ENCODE data around the gene TMC2.

DNA sequence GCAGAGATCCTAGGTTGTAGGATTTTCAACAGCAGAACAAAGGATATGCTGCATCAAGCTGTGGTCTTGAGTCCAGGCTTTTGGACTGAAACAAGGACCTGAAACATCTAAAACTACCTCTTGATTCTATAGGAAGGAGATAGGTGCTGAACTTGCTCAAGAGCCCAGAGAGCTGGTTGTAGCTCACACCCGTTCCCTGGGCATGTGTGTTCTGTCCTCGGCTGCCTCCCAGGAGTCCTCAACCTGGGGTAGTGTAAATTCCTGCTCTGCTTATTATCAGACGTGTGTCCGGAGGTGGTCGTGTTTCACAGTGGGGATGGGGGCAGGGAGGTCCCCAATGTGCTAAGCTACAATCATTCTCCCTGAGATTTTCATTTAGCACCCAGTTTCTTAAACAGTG, 120.9 kb downstream of the TMC2 start:
- TF ChIP-seq, protein P1, sequence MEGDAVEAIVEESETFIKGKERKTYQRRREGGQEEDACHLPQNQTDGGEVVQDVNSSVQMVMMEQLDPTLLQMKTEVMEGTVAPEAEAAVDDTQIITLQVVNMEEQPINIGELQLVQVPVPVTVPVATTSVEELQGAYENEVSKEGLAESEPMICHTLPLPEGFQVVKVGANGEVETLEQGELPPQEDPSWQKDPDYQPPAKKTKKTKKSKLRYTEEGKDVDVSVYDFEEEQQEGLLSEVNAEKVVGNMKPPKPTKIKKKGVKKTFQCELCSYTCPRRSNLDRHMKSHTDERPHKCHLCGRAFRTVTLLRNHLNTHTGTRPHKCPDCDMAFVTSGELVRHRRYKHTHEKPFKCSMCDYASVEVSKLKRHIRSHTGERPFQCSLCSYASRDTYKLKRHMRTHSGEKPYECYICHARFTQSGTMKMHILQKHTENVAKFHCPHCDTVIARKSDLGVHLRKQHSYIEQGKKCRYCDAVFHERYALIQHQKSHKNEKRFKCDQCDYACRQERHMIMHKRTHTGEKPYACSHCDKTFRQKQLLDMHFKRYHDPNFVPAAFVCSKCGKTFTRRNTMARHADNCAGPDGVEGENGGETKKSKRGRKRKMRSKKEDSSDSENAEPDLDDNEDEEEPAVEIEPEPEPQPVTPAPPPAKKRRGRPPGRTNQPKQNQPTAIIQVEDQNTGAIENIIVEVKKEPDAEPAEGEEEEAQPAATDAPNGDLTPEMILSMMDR (IDR thresholded peaks at IDR 0.05): no peak
- TF ChIP-seq EZH2 (IDR thresholded peaks at IDR 0.05): no peak
- TF ChIP-seq EZH2phosphoT487 (IDR thresholded peaks at IDR 0.05): no peak

All from neural progenitor cell (in vitro differentiated cells).